HG03103 (cell line): ENCODE results near the gene POLR2E.

Experiments used
- ATAC-seq: cut with Tn5 transposase; IDR thresholded peaks from one replicate; pipeline ENCODE4 v1.9.1; 2021; ENCODE audit warnings: low read depth; ENCODE audit not compliant: unreplicated experiment

POLR2E gene

DNA sequence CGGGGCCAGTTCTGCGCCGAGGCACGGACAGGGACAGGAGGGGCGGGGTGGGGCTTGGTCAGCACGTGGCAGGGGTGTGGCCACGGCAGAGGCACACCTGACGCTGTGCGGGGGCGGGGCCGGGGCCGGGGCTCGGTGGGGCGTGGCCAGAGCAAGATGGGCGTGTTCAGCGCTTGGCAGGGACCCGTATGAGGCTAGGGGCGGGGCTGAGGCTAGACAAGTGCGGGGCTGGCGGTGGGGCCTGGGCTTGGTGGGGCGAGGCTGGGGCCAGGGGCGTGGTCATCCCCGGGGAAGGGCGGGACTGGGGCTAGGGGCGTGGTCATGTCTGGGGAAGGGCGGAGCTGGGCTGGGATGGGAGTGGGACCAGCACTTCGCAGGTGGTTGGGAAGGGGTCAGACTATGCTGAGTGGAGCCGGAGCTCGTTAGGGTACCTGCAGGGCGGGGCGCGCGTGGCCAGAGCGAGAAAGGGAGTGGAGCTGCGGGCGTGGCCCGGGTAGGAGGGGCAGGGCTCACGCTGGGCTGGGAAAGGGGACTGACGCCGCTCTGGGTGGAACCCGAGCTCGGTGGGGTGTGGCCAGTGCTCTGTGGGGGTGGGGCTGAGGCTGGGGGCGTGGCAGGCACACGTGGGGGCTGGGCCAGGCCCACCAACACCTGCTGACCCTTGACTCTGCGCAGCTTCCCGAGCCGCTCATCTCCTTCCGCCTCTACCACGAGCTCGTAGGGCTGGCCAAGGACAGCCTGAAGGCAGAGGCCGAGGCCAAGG lies 12.8 kb downstream of the POLR2E start:
- no peak for ATAC-seq

DNA sequence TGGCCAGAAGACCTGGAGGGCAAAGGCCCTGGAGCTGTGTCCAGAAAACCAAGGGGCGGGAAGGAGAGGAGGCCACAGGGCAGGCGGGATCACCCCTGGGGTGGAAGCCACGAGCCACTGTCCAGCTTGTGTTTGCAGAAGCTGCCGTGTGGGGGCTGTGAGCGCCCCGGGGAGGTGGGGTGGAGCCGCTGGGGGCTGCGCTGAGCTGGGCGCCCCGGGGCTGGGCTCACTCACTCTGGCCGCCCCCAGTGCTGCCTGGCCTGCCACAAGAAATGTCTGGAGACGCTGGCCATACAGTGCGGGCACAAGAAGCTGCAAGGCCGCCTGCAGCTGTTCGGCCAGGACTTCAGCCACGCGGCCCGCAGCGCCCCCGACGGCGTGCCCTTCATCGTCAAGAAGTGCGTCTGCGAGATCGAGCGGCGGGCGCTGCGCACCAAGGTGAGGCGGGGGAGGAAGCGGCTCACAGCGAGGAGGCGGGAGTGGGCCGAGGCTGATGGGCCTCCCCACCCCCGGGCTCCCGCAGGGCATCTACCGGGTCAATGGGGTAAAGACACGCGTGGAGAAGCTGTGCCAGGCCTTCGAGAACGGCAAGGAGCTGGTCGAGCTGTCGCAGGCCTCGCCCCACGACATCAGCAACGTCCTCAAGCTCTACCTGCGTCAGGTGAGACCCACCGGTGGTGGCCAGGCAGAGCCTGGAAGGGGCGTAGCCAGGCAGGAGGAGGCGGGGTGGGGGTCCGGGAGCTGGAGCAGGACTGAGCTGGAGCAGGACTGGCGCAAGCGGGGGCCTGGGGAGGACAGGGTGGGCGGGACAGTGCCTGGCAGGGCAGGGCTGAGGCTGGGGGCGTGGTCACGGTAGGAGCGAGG lies 13.6 kb downstream of the POLR2E start:
- ATAC-seq, result no peak

DNA sequence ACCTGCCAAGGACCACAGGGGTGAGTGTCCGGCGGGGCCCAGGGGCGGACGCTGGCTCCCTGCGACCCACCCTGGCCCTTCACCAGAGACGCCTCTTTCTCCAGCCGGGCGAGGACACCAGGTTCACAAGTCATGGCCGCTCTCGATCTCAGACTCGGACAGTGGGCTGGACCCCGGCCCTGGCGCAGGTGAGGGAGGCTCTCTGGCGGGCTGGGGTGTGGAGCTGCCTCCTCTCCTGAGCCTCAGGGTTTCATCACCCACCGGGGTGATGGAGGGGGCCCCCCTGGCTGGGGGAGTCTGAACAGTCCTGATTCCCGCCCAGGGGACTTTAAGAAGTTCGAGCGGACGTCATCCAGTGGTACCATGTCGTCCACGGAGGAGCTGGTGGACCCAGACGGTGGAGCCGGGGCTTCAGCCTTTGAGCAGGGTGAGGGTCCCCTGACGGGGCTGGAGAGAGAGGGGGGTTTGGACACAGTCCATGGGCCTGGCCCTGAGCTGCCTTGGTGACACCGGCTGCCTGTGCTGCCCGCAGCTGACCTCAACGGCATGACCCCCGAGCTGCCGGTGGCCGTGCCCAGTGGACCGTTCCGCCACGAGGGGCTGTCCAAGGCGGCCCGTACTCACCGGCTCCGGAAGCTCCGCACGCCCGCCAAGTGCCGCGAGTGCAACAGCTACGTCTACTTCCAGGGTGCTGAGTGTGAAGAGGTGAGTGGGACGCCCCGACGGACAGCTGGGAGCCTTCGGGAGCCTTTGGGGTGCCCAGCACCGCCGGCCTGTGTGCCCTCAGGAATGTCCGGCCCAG lies 14.6 kb downstream of the POLR2E start:
- ATAC-seq, result no peak

DNA sequence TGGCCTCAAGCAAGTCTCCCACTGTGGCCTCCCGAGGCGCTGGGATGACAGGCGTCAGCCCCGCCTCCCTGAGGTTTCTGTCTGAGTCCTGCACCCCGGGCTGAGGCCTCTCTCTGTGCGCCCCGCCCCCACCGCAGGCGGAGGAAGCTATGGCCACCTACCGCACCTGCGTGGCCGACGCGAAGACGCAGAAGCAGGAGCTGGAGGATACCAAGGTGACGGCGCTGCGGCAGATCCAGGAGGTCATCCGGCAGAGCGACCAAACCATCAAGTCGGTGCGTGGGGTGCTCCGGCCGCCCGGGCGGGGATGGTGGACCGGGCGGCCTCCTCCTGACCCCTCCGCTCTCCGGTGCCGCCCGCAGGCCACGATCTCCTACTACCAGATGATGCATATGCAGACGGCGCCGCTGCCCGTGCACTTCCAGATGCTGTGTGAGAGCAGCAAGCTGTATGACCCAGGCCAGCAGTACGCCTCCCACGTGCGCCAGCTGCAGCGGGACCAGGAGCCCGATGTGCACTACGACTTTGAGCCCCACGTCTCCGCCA lies 15.5 kb downstream of the POLR2E start:
- ATAC-seq, result no peak

DNA sequence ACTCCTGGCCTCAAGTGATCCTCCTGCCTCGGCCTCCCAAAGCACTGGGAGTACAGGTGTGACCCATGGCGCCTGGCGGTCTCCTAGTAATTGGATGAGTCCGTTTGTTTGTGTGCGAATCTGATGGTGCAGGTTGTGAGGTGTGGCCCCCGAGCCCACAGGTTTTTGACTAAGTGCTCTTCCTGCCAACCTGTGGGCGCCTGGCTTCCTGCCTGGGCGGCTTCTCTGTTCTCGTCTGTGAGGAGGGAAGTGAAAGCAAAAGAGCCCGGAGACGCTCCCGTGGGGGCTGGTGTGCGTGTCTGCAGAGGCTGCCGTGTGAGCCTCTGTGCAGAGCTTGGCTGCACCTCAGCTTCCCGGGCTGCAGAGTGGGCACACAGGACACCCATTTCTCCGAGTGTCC lies 18.2 kb downstream of the POLR2E start:
- ATAC-seq, result peak; percentile 59

DNA sequence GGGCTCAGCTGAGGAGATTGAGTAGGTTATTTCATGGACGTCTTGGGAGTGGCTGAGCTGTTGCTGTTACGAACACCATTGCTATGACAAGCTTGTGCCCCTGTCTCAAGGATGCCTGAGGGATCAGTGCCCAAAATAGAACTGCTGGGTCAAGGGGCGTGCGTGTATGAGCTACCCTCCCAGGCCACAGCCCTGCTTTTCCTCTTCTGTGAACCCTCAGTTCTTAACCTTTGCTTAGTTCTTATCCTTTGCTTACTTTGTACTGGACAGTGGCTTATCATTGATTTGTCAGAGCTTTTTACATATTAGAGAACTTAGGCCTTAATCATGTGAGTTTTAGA lies 19.2 kb downstream of the POLR2E start:
- no peak for ATAC-seq

DNA sequence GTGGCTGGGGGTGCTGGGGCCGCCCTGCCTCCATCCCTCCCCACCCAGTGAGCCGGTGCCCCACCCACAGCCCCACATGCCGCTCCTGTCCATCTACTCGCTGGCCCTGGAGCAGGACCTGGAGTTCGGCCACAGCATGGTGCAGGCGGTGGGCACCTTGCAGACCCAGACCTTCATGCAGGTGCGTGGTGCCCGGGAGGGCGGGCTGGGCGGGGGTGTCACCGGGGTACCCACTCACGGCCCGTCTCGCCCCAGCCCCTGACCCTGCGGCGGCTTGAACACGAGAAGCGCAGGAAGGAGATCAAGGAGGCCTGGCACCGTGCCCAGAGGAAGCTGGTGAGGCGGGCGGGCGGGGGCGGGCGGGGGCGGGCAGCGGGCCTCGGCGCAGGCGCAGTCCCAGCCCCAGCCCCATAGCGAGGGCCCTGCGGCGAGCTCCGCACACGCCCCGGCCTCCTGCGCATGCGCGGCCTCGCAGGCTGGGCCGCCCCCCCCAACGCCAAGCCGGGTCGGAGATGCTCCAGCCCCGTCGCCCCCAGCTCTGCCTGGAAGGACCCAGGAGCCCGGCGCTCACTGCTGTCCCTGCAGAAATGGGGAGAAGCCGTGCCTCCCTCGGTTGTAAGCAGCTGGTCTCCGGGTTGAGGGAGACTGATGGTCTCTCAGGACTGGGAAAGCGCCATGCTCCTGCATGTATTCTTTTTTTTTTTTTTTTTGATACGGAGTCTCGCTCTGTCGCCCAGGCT lies 20.5 kb downstream of the POLR2E start:
- no peak for ATAC-seq

DNA sequence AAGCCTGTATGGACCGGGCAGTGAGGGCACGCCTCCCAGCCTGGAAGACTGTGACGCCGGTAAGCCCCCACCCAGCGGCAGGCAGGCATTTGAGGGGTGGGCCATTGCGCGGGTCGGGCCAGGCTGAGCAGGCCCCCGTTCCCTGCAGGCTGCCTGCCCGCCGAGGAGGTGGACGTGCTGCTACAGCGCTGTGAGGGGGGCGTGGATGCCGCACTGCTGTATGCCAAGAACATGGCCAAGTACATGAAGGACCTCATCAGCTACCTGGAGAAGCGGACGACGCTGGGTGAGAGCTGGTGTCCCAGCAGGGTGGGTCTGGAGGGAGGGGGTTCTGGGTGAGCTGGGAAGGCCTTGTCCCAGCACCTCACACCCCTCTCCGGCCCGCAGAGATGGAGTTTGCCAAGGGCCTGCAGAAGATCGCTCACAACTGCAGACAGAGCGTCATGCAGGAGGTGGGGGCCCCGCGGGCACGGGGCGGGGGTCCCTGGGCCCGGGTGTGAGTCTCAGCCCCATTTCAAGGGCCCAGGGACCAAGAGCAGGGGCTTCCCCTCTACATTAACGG lies 21.1 kb downstream of the POLR2E start:
- ATAC-seq, result no peak

DNA sequence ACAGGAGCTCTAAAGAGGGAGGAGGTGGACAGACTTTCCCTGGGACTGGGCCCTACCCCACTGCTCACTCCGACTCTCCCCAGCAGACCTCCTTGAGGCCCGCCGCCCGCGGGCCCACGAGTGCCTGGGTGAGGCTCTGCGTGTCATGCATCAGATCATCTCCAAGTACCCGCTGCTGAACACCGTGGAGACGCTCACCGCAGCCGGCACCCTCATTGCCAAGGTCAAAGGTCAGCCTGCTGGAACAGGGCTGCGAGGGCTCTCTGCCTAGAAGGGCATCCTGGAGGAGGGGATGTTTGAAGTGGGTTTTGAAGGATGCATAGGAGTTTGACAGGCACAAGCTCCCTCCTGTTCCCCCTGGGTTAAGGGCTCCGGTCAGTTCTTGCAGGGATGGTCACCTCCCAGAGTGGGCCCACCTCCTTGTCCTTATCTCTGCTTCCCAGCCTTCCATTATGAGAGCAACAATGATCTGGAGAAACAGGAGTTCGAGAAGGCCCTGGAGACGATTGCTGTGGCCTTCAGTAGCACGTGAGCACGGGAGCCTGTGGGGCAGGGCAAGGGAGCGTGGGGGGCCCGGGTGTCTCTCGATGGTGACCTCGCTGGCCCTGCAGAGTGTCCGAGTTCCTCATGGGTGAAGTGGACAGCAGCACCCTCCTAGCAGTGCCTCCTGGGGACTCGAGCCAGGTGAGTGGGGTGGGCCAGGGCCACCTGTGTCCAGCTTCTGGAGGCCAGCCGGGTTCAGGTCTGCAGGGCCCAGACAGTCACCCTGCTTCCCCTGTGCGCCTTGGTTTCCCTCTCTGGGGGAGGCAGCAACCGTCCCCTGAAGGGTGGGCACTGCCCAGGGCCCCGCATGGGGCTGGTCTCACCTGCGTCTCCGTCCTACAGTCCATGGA lies 21.9 kb downstream of the POLR2E start:
- no peak for ATAC-seq

DNA sequence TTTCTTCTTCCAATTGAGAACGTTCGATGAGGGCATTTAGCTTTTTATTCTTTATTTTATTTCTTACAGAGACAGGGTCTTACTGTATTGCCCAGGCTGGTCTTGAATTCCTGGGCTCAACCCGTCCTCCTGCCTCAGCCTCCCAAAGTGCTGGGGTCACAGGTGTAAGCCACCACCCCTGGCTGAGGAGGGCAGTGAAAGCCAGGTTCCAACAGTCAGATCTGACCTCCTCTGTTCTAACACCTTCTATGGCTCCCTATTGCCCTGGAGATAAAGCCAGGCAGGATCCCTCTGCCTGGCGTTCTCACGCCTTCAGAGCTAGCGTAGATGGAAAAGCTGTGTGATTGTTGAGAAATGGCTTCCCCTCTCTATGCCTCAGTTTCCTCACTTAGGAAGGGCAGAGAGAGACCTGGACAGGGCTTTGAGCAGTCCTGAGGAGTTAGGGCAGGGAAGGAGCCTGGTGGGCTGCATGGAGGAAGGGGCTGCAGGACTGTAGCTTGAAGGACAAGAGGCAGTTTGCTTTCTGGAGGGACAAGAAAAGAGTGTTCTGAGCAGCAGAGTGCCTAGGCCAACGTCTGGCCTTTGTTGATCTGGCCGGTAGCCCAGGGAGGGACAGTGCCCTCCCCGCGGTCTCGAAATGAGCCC lies 22.7 kb downstream of the POLR2E start:
- no peak for ATAC-seq

DNA sequence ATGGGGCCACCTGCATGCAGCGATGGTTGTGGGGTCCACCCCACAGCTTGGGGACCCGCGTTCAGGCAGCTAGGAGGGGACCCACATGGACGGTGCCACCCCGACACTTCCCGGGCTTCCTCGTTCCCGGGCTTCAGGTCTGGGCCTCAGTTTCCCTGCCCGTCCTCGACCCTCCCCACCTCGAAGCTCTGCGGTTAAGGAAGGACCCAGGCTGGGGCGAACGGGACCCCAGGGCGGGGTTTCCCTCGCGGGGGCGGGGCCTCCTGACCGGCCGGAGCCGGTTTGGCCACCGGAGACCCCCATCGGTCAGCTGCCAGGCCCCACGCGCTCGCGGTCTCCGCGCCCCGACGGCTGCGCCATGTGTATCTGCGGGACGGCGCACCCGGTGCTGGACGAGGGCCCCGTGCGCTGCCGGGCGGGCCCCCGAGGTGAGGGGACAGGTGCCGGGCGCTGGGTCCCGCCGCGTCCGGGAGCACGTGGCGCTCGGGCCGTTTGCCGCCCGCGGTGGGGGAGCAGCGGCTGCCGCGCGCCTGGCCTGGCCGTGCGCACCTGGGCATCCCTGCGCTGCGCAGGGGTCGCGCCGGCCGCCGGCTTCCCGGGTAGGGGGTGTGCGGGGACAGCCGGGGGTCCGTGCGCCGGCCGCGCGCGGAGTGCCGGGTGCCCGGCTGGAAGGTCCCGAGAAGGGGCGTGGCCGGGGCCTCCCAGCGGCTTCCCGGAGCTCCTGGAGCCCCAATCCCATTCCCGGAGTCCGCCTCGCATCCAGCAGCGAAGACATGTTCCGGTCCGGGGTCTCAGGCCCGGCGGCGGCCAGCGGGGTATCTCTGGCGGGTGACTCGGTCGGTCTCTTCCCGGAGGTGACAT lies 24.0 kb downstream of the POLR2E start:
- ATAC-seq, result no peak

DNA sequence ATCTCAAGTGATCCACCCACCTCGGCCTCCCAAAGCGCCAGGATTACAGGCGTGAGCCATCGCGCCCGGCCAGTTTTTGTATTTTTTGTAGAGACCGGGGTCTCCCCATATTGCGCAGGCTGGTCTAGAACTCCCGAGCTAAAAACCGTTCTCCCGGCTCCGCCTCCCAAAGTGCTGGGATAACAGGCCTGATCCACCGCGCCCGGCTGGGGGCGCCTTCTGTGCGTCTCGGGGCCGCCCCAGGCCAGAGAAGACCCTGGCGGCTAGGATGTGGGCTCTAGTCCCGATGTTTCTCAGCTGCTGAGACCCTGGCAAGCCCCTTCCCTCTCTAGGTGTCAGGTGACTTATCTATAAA lies 24.6 kb downstream of the POLR2E start:
- no peak for ATAC-seq

DNA sequence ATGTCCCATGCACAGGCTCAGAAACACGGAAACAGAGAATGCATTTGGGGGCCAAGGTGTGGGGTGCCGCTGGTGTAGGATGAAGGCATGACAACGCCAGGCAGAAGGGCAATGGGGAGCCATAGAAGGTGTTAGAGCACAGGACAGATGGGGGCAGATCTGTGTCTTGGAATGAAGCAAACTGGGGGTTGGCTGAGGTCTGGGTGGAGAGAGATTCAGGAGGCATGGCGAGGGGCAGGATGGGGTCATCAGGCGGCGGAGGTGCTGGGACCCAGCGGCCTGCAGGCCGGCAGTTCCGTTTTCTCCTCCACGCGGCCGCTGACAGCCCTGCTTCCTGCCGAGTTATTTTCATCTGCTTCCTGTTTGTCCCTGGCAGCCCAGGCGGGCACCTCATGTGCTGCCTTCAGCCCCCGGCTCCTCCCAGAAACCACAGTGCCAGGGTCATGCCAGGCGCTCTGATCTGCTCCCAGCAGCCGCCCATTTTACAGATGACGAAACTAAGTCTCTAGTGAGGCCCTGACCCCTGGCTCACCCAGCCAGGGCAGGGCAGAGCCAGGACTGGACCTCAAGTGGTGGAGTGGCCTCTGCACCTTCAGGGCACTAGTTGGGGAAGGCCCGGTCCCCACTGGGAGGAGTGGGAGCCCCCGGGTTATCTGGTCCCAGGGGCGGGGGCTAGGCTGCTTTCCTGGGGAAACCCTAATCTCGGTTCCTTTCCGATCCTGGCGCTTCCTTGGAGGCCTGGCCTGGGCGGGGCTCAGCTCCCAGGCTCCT lies 26.0 kb downstream of the POLR2E start:
- no peak for ATAC-seq

DNA sequence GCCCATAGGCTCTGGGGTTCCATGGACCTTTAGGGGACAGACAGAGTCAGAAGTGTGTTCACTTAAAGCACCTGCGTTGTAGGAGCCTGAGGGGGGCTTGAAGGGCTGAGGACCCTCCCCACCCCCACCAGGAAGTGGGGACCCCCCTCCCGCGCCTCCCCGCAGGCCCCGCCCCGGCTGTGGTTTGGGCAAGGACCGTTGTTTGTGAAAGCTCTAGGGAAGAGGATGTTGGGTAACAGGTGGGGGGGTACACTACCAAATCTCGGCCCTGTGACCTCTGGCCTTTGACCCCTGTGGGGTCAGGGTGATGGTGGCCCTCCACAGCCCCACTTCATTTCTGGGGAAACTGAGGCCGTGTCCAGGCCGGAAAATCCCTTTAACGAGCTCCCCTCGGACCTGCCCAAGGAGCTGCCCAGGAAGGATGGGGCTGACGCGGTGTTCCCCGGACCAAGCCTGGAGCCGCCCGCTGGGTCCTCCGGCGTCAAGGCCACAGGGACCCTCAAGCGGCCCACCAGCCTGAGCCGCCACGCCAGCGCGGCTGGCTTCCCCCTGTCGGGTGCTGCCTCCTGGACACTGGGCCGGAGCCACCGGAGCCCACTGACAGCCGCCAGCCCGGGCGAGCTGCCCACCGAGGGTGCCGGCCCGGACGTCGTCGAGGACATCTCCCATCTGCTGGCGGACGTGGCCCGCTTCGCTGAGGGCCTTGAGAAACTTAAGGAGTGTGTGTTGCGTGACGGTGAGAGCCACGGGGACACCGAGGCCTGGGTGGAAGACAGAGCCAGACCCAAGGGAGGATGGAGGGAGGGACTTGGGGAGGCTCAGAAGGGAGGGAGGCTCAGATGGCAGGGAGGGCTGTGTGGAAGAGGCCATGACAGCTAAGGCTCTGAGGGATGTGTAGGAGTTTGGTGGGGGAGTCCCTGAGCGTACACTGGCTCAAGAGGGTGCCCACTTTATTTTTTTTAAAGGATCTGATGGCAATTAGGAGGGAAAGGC lies 26.9 kb downstream of the POLR2E start:
- no peak for ATAC-seq

DNA sequence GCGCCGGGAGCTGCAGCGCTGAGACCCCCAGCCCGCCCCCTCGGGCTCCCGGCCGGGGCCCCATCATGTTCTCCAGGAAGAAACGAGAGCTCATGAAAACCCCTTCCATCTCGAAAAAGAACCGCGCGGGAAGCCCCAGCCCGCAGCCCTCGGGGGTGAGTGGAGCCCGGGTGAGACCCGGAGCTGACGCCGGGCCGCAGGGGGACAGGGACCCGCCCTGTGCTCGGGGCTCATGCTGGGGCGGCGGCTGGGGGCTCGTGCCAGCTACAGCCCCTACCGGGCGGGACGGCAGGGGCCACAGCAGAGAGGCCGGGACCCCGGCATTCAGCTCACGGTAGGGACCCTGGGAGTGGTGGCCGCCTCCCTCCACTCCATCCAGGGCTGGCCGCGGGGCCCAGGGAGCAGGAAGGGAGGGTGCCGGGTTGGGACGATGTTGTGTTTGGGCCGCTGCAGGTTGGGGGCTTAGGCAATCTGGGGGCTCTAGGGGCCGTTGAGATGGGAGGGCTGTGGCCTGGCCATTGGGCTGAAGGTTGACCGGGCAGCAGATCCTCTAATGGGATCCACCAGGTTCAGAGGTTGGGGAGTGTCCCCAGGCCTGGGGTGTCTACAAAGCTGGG lies 27.7 kb downstream of the POLR2E start:
- no peak for ATAC-seq
